ENCODE data around the gene MMD. TPM values are rescaled to one million over a fixed set of nuclear protein-coding genes. Genes with fewer than 3 reads are reported as not detected.
"Not testable (repeated sequence)": the region's sequence is repeated elsewhere in the genome, so short reads cannot be mapped to it uniquely, and the experiment has no call there.

MMD gene
- total RNA-seq, 1 donor from 2014 or later: 45.5 TPM

- TF ChIP-seq CTCF (IDR thresholded peaks at IDR 0.05): no peak
- DNase-seq: no peak
- H3K4me1 Mint-ChIP-seq: peaks cover 49% of the 10 kb centered on the region
- CTCF ChIA-PET: no interaction called here
- H3K27ac Mint-ChIP-seq: no peak overlapping the region
- ATAC-seq (ENCODE audit: low read depth): no peak
- intact Hi-C loops (cut with micrococcal nuclease): loop anchor here (10.0 kb wide), 2 partner anchors 189 to 331 kb away; partner anchors contain the start of gene PCTP
- no peaks in the 10 kb centered on the region for H3K9me3 Mint-ChIP-seq
- POLR2A ChIA-PET: interaction anchor here (1.3 to 4.0 kb wide), 2 partner anchors 9 to 13 kb away, joined by 4 to 38 read pairs; no protein-coding TSS in a partner anchor
- H3K36me3 Mint-ChIP-seq (ENCODE audit: low read depth): peaks cover 18% of the 10 kb centered on the region
- H3K4me3 Mint-ChIP-seq: peak overlapping the region; percentile 2
- H3K27me3 Mint-ChIP-seq: no peaks in the 10 kb centered on the region
Measured at GRCh38 chr17:55423535-55423934, 1.9 kb upstream of the MMD start.

DNA sequence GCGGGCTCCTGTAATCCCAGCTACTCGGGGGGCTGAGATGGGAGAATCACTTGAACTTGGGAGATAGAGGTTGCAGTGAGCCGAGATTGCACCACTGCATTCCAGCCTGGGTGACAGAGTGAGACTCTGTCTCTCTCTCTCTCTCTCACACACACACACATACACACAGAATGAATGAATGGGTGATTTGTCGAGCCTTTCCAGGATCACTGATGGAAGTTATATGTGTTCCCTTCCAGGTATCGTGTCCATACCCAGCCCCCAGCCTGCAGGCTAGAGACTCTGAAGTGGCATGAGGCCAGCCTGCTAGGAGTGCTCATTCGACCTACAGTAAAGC lies 1.2 kb upstream of the MMD start:
- peaks cover 57% of the 10 kb centered on the region for H3K4me1 Mint-ChIP-seq
- intact Hi-C loops (cut with micrococcal nuclease): loop anchor here (10.0 kb wide), 2 partner anchors 188 to 332 kb away; partner anchors contain the start of gene PCTP
- H3K9me3 Mint-ChIP-seq; H3K4me3 Mint-ChIP-seq; H3K27me3 Mint-ChIP-seq; ATAC-seq (ENCODE audit: low read depth); H3K27ac Mint-ChIP-seq; CTCF ChIA-PET; DNase-seq: not testable (repeated sequence)
- POLR2A ChIA-PET: interaction anchor here (0.7 to 4.0 kb wide), 3 partner anchors 10 to 26 kb away, joined by 3 to 38 read pairs (median 4); no protein-coding TSS in a partner anchor
- peaks cover 22% of the 10 kb centered on the region for H3K36me3 Mint-ChIP-seq (ENCODE audit: low read depth)

DNA sequence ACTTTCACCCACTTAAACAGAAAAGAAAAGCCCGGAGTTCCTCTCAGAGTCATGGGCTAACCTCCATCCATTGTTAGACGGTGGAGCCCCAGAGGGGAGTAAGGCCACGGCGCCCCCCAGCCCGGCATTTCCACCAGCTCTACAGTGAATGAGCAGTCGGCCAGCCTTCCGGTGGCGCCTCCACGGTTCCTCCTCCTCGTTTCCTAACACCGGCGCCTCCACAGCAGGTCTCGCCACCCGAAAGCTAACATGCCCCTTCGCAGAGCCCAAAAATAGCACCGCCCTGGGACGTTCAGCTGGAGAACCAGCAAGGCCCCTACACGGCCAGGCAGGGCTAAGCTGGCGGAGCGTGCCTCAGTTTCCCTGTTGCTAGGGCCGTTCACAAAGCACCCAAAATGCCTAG lies 858 bp downstream of the MMD start:
- intact Hi-C loops (cut with micrococcal nuclease): loop anchor here (1.0 to 10.0 kb wide), 8 partner anchors 17 to 452 kb away; partner anchors contain the start of genes COX11, PCTP and STXBP4
- TF ChIP-seq CTCF (IDR thresholded peaks at IDR 0.05): no peak
- Mint-ChIP-seq H3K27me3 (no peaks in the 10 kb centered on the region), H3K4me3 (peak overlapping the region; percentile 93), H3K4me1 (peaks cover 72% of the 10 kb centered on the region), H3K9me3 (no peaks in the 10 kb centered on the region), H3K36me3 (ENCODE audit: low read depth) (peaks cover 25% of the 10 kb centered on the region), H3K27ac (peak overlapping the region; percentile 98)
- peak; percentile 6 for ATAC-seq (ENCODE audit: low read depth)
- POLR2A ChIA-PET: interaction anchor here (1.1 to 4.0 kb wide), 8 partner anchors 10 to 156 kb away, joined by 3 to 38 read pairs (median 6); no protein-coding TSS in a partner anchor
- CTCF ChIA-PET: interaction anchor here (0.9 to 1.8 kb wide), 2 partner anchors 22 to 92 kb away, joined by 3 to 4 read pairs; no protein-coding TSS in a partner anchor
- DNase-seq: peak; percentile 50

DNA sequence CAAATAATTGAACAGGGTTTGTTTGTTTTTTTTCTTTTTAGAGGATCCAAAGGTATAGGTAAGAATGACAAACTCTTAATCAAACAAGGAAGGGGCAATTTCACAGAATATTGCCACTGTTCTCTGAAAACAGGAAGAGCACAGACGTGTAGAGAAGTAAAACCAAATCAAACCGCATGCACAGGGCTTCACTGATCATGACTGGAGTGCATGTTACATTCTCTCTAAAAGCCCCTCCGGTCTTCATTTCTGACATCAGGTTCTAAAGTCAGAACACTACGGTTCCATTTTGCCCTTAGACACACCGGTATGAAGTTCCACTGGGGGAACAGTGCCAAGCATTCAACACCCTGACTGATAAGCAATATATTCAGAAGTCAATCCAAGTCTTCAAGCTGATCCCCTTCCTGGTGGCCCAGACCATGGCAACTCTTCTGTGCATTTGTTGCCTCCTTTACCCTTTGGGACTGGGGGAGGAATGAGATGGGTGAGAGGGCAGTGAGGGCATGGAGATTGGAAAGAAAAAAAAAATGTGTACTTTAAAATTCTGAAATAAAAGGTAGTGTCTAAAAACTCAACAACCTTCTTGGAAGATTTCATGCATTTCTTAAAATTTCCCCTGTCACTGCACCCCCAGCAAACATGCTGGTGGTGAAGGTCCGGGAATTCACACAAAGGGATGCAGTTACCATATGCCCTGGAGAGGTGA lies 1.4 kb downstream of the MMD start:
- H3K36me3 Mint-ChIP-seq (ENCODE audit: low read depth): peaks cover 25% of the 10 kb centered on the region
- DNase-seq (peak; percentile 20), ATAC-seq (ENCODE audit: low read depth) (peak; percentile 63)
- no peak for TF ChIP-seq CTCF (IDR thresholded peaks at IDR 0.05)
- H3K9me3 Mint-ChIP-seq: no peaks in the 10 kb centered on the region
- POLR2A ChIA-PET: interaction anchor here (1.1 to 4.0 kb wide), 6 partner anchors 13 to 156 kb away, joined by 3 to 38 read pairs (median 8); no protein-coding TSS in a partner anchor
- H3K4me1 Mint-ChIP-seq: peaks cover 67% of the 10 kb centered on the region
- intact Hi-C loops (cut with micrococcal nuclease): loop anchor here (1.0 to 10.0 kb wide), 8 partner anchors 17 to 452 kb away; partner anchors contain the start of genes COX11, PCTP and STXBP4
- H3K27me3 Mint-ChIP-seq: no peaks in the 10 kb centered on the region
- CTCF ChIA-PET: interaction anchor here (0.9 kb wide), 1 partner anchor 22 kb away, joined by 3 read pairs; no protein-coding TSS in a partner anchor
- H3K4me3 Mint-ChIP-seq: peak overlapping the region; percentile 93
- peak overlapping the region; percentile 98 for H3K27ac Mint-ChIP-seq

GRCh38 chr17:55418369-55419268 lies 3.0 kb downstream of the MMD start:
- intact Hi-C loops (cut with micrococcal nuclease): no loop called here
- peaks cover 57% of the 10 kb centered on the region for H3K4me1 Mint-ChIP-seq
- POLR2A ChIA-PET: interaction anchor here (0.9 to 3.2 kb wide), 3 partner anchors 10 to 18 kb away, joined by 4 to 13 read pairs (median 5); no protein-coding TSS in a partner anchor
- ATAC-seq (ENCODE audit: low read depth) (no peak), DNase-seq (no peak)
- no peaks in the 10 kb centered on the region for H3K9me3 Mint-ChIP-seq
- CTCF ChIA-PET: interaction anchor here (1.0 to 2.2 kb wide), 3 partner anchors 19 to 183 kb away, joined by 3 to 9 read pairs (median 7); no protein-coding TSS in a partner anchor
- H3K36me3 Mint-ChIP-seq (ENCODE audit: low read depth): peaks cover 34% of the 10 kb centered on the region
- H3K4me3 Mint-ChIP-seq: peak overlapping the region; percentile 93
- peak overlapping the region; percentile 98 for H3K27ac Mint-ChIP-seq
- no peaks in the 10 kb centered on the region for H3K27me3 Mint-ChIP-seq
- TF ChIP-seq CTCF (IDR thresholded peaks at IDR 0.05): no peak
